ENCODE data around the gene DOK7.
A peak's percentile ranks its signal among the peaks of the same experiment; 100 is the strongest.

DOK7 gene

DNA sequence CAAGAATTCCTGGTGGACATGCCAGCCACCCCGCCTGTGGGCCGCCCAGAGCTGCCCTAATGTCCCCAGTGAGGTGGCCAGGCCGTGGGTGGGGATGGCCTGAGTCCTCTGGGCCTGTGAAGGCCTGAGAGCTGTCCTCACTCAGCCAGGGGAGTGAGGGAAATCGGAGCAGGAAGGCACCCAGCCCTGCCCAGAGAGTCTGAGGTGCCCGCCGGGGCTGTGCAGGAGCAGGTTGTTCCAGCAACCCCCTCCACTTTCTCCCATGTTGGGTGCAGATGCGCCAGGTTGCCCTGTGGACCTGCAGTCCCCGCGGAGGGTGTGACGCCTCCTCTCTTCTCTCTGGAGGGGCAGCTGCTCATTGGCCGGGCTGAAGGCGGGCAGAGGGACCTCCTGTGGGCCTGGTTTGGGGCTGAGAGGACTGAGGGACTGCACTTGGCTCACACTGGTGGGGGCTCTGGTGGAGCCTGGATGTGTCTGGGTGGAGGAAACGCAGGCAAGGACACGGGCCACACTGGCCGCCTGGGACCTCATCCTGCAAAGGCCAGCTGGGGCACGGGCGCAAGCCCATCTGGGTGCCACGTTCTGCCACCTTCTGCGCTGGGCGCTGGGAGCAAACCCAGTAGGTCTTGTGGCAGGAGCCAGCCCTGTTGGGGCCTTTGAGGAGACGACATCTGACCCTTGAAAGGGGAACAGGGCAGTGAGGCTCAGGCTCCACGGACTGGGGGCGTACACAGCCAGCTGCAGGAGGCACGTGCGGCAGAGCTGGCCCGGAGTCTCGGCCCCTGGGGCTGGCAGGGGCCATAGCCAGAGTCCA lies 14.0 kb downstream of the DOK7 start:
- no peak for DNase-seq

DNA sequence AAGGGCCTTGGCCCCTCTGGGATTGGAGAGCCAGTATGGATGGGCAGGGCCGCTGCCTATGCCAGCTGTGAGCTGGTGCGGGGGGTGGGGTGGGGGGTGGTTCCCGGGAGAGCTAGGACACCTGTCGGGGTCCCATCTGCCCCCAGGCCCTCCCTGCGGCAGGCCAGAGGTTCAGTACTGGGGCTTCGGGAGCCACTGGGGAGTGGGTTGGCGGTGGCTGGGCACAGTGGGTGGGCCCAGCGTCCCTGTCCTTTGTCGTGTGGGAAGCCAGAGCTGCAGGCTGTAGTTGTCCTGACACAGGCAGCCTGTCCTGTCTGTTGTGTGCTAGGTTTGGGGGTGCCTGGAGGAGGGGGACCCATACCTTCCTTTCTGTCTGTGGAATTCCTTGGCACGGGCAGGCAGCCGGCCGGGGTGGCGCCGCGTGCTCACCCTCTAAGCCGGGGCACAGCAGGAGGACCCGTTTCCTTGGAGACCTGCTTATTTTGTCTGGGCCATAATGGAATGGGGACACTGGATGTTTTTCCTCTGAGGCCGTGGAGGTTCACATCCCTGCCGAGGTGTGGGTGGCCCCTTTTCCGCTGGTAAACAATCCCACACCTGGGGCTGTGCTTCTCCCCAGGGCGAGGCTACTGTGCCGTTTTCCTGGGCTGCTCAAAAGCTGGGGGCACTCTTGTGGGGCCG lies 14.8 kb downstream of the DOK7 start:
- DNase-seq, result no peak

DNA sequence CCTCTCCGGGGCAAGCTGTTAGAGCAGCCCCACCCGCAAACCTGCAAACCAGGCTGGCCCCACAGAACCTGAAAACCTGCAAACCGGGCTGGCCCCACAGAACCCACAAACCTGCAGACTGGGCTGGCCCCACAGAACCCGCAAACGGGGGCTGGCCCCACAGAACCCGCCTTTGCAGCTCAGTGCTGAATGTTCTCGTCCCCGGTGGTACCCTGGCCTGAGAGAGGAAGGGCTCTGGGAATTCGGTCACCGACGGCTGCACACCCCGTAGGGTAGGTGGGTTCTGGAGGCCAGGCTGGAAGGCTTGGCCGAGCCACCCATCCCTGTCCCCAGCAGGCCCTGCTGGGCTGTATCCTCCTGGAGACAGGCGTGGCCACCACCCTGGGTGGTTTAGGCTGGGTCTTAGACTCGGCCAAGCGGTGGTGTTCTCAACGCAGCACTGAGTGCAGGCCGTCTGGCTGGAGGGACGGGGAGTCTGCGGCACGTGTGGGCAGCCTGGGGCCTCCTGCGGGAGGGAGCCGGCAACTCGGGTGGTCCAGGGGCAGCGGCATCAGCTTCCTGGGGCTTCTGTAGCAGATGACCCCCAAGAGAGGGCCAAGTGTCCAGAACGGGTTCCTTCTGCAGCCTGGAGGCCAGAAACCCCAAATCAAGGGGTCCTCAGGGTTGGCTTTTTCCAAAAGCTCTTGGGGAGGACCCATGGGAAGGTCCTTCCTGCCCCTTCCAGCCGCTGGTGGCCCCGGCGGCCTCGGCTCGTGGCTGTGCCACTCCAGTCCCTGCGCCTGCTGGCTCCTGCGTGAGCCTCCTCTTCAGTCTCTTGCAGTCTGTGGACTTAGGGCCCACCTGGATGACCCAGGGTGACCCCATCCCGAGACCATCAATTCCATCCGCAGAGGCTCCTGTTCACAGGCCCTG lies 15.6 kb downstream of the DOK7 start:
- DNase-seq, result no peak

DNA sequence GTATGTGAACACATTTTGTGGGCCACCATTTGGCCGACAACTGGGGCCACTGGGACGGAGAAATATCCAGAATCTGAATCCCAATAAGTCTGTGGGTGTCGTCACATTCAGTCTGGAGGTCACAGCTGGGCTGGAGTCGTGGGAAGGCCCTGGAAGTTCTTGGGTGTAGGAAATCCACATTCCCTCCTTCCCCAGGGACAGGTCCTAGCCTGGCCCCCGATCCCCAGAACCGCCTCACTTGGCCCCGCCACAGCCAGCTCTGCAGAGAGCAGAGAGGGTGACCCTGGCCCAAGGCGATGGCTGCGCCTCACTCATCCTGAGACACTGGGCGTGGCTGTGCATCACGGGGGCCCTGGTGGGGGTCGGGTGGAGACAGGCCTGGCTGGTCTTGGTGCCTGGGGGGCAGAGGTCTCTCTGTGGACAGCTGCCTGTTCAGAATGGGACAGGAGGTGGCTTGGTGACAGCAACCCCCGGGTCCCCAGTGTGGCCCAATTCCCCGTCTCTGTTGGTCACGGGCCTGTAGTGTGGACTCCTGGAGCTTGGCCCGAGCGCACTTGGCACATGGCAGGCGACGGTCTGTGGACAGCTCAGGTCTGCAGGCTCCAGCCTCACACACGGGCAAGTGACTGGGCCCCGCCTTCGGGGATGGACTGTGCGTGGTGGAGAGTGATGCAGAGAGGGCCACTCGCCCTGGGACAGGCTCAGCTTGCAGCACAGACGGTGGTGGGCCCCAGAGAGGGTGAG lies 16.4 kb downstream of the DOK7 start:
- DNase-seq, result no peak

DNA sequence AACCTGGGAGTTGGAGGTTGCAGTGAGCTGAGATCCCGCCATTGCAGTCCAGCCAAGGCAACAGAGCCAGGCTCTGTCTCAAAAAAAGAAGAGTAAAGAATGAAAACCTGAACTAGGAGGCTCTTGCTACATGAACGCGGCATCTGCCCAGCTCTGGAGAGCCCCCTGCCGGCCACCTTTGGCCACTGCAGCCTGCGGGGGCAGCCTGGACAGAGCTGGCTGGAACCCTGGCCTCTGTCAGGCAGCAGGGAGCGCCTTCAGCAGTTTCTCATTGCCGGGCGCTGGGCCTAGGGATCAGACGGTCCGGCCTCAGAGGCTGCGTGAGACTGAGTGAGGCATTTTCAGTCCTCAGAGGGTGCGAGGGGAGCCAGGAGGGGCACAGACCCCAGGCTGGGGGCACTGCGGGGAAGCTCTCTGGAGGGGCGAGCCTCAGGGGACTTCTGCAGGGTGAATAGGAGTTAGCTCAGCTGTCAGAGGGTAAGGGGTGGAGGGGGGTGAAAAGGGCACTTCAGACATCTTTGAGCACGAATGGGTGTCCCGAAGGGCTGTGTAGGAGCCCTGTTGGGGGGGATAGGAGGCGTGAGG lies 17.5 kb downstream of the DOK7 start:
- peak; percentile 87 for DNase-seq

DNA sequence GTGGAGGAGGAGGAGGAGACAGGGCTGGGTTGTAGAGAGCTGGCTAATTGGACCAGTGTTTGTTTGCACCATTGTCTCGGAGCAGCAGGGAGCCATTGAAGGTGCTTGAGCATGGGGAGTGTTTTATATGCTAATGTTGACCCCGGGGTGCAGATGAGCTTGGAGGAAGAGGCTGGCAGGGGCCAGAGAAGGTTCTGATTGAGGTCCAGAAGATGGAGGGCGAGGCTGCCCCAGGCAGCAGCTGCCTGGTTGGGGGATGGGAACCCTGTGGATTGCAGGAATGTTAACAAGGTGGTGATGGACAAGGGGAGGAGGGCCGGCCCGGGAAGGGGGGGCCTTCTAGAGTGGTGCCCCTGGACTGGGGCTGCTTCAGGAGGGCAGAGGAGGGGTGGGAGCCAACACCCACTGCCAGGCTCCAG lies 18.0 kb downstream of the DOK7 start:
- DNase-seq, result no peak

DNA sequence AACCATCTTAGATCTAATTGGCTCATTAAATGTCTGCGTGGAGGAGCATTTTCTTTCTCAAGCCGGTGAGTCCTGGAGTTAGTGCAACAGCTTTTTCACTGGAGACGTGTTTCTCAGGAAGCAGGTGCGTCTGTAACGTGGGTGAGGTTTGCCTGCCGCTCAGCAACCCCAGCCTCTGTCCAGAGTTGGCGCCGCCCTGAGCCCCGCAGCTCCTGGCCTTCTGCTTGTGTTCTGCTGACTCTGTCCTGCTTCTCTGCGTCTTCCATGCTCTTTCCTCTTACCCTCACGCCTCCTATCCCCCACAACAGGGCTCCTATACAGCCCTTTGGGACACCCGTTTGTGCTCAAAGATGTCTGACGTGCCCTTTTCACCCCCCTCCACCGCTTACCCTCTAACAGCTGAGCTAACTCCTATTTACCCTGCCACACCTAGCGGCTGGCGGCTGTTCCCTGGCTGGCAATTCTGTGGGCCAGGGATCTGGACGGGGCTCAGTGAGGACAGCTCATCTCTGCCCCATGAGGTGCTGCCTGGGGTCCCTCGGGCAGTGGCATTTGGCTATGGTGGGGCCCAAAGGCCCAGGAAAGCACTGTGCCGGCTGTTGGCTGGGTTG lies 18.8 kb downstream of the DOK7 start:
- DNase-seq, result no peak

DNA sequence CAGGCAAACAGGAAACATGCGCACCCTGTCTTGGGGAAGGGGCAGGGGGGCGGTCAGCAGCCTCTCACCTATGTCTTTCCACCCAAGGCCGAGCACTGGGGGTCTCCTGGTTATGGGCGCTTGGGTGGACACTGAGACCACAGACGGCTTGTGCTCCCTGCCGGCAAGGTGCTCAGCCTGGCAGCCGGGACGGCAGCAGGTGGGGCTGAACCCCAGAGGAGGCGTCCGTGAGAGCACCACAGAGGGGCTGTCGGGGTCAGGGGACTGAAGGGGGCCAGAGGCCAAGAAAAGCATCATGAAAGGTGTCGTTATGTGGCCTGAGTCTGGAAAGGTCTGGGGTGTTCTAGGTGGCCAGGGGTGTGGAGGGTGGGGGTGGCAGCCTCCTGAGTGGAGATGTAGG lies 19.6 kb downstream of the DOK7 start:
- DNase-seq, result no peak

DNA sequence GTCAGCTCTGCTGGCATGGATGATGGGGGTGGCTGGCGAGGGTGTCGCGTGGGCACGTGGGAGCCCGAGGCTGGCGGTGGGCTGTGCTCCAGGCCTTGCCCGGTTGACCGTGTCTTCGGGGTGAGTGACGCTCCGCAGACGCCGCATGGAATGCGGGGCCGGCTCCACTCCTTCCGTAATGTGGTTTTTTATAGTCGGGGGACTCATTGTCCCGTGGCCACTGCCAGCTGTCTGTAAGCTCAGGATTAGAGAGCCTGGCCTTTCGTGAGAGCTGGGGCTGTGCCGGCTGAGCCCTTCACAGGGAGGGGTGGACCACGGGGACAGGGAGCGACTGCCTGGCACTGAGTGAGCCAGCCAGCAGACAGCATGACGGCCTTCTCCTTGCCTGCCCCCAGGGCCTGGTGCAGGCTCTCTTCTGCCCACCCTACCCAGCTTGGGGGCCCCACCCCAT lies 20.4 kb downstream of the DOK7 start:
- DNase-seq, result peak; percentile 66

DNA sequence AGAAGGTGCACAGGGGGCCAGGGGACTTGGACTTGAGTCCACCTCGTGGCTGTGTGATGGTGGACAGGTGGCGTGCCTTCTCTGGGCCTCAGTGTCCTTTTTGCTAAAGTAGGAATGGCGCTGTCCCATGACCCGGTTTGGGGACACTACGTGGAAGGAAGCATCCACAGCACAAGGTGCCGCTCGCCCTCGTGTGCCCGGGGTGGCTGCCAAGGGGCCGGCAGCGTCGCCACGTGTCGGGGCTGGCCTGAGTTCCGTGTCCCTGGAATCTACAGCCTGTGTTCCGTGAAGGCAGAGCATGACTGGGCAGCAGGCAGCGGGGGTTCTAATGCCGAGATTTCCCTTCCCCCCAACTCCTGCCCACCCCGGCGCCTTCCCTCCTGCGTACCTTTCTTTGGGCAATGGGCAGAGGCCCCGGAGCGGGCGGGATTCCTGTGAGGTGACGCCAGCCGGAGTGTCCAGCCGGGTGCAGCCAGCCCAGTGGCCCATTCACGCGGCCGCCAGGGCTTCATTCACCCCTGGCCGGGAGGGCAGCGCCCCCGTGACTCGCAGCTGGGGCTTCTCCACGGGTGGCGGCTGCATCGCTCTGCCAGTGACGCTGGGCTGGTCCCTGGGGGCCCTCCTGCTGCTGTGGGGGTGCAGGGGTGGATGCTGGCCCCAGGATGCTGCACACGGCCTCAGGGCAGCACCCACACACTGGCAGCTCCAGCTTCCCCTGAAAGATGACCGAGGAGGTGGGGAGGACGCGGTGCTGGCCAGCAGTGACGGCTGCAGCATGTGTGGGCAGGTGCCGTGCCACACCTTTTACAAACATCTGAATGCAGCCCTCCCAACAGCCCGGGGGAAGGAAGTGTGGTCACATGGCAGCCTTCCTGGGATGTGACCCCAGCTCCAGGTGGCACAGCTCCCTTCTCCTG lies 21.2 kb downstream of the DOK7 start:
- DNase-seq, result no peak

DNA sequence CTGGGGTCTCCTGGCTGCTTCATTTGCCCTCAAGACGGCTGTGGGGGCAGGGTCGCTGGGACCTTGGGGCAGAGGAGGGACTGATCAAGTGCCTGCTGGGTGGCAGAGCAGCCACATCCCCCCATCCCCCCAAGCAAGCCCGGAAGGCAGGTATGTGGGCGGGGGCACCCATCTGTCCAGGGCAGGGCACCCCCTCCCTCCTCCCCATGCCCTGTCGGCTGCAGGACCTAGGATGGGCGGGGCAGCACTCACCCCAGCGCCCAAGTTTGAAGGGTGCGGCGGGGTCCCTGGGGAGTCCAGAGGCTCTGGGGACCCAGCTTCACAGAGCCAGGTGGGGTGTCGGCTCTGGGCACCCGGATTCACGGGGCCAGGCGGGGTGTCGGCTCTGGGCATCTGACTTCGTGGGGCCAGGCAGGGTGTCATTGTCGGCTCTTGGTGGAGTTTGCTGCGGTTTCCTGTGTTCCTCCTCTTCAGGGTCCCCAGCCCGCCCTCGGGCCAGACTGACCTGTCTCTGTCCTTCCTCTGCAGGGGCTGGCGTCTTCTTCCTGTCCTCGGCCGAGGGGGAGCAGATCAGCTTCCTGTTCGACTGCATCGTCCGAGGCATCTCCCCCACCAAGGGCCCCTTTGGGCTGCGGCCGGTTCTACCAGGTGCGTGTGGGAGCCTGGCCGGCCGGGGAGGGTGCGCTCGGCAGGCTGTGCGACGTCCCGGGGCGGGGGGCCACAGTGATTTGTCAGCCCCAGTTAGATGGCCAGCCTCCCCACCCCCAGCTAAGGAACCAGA lies 22.1 kb downstream of the DOK7 start:
- DNase-seq, result no peak

DNA sequence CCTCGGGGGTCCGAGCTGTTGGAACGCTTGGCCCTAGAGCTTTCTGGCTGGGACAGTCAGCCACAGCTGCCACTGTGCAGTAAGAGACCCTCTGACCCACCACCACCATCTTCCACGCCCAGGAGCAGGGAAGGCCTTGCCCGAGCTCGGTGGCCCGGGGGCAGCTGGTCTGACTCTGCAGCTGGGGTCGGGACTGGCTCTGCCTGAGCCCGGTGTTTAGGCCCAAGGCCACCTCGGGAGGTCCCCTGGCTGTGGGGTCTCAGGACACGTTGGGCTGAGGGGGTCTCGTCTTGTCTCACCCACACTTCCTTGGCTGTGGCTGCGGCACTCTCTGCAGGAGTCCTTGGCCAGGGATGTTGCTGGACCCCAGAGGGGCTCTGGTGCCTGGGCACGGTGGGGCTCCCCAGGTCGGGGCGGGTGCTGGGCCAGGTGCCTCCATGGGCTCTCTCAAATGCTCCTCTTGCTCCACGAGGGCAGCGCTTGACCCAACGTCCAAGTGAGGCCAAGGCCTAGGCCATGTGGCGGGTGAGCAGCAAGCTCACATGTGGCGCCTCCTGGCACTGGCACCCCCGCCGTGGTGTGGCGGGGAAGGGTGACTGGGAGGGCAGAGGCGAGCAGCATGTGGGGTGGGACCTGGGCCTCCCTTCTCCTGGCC lies 22.9 kb downstream of the DOK7 start:
- no peak for DNase-seq

DNA sequence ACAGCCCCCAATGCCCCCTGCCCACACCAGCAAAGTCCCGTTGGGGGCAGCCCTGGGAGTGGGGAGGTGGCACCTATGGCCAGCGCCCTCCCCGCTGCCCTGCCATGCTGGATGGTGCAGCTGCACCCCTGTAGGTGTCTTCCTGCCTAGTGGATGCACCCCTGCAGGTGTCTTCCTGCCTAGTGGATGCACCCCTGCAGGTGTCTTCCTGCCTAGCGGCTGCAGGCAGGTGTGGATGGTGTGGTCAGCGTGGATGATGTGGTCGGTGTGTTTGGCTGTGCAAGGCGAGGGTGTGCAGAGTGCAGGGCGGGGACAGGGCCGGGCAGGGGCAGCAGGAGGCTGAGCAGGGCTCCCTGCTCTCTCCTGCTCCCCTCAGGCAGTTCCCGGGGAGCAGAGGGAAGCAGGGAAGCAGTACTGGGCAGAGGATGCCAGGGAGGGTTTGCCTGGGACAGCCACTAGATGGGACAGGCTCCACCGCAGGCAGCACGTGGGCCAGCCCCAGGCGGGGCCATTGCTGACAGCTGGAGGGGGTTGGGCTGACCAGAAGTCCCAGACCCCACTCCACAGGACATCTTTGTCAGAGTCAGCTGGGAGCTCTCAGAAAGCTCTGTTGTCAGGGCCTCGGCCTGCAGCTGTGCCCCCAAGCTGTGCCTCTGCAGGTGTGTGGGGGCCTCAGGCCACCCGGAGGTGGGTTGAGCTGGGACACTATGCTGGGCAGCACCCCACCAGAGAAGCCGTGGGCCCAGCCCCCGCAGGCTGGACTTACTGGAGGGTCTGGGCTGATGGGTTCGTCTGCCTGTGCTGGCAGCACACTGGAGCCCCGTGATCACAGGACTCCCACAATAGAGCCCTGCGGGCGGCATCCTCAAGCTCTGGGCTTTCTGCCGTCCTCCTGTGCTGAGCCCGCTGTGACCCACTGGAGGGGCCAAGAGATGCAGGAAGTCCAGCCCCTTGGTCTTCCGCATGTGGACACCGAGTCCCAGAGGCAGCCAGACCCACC lies 23.7 kb downstream of the DOK7 start:
- DNase-seq, result no peak

DNA sequence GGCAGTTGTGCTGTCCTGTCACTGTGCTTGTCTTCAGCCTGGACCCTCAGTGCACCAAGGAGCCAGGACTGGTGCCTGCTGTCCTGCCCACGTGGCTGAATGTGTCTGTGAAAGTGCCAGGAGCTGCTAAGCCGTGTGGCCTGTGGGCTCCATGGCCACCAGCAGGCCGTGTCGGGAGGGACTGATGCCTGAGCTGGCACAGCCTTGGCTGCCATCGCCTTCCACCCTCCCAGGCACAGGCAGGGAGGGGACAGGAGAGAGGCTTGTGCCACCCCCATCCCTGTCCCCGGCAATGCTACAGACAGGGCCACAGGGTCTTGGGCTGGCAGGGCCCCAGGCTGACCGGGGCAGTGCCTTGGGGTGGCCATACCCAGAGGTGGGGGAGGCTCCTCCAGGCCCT lies 24.8 kb downstream of the DOK7 start:
- no peak for DNase-seq

DNA sequence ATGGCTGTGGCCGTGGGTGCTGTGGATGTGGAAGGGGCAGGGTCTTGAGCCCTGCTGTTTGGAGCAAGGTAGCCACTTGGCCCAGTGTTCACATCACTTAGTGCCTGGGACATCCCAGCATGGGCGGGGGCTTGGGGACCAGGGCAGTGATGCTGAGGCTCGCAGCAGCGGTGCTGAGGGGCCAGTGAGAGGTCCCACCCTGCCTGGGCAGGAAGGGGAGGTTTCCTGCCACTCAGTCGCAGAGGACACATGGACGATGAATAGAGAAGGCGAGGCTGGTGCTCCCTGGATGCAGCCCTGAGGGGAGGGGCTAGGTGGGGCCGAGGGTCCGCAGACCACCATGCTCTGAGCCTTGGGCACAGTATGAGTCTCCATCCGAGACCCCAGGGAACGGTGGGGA lies 25.7 kb downstream of the DOK7 start:
- no peak for DNase-seq

DNA sequence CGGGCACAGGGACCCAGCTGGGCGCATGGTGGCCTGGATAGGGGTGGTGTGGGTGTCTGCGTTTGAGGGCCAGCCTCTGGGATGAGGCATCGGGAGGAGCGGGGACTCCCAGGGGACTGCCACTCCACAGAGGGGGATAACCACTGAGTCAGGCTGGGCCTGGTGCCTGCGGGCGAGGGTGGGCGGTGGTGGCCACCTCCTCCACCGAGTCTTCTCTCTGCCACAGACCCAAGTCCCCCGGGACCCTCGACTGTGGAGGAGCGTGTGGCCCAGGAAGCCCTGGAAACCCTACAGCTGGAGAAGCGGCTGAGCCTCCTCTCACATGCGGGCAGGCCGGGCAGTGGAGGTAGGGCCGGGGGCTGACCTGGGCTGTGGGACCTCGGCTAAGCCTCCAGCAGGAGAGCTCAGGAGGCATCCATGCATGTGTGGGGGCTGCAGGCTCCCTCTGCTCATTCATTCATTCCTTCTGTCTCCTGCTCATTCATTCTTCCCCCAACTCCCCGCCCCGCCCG lies 26.4 kb downstream of the DOK7 start:
- DNase-seq, result no peak

DNA sequence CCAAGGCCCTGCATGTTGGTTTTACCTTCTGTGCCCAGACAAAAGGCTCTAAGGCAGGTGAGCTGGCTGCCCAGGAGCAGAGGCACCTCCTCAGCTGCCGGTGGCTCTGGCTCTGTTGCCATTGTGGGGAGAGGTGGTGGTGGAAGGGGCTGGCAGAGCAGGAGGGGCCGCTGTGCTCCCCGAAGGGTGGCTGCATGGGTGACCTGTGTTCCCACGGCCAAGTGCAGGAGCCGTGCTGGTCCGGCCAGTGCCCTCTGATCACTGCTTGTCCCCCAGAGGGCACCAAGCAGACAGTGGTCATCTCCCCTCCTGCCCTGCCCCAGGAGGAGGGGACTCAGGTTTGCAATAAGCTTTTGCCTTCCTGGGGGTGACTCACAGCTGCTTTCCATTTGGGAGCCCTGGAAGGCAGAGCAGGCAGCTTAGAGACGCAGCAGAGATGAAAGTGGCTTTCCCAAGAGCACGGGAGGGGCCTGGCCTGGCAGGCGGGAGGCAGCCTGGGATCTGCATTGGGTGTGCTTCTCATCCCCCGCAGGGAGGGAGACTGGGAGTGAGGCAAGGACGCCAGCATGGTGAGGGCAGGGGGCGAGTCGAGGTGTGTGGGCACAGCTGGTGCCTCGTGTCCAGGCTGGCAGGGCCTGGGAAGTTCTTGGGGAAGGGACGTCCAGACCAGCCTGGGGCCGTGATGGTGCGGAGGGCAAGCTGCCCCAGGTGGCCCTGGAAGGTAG lies 28.7 kb downstream of the DOK7 start:
- no peak for DNase-seq
